Stimulated activated CD4-positive, alpha-beta T cell treated with anti-CD3 and anti-CD28 coated beads, TNF-alpha, amount 100 ng/mL, for 4 hours (primary cell): ENCODE measurements around the gene EGFR.

Experiments used
- DNase-seq, 3 experiments: peaks; one replicate each; pipeline ENCODE4 v3.0.0-alpha.2; 2020; ENCODE audit warnings: low read depth in 3 of 3

Gene EGFR

GRCh38 chr7:55061726-55062499 is 43.1 kb downstream of the EGFR start:
- DNase-seq: no peak

GRCh38 chr7:55063061-55063460 is 44.2 kb downstream of the EGFR start:
- DNase-seq: no peak

DNA sequence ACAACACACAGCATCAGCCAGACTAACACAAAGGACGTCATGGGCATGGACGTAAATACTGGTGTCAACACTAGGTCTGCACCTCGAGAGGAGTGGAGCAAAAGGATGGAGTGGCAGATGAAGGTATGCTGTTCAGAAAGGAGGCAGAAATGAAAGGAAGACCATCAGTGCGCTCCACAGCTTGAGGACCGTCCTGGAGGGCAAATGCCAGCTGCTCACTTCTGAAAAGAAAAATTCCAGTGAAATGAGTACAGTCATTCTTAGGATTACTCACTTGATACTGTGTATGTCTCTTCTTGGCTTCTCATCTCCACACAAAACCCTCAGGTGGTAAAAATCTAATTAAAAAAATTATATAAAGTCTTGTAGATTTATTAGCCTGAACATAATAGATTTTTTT is 44.8 kb downstream of the EGFR start:
- DNase-seq: no peak

- DNase-seq: no peak
These were observed 46.3 kb downstream of the EGFR start for GRCh38 chr7:55065079-55065478.

DNA sequence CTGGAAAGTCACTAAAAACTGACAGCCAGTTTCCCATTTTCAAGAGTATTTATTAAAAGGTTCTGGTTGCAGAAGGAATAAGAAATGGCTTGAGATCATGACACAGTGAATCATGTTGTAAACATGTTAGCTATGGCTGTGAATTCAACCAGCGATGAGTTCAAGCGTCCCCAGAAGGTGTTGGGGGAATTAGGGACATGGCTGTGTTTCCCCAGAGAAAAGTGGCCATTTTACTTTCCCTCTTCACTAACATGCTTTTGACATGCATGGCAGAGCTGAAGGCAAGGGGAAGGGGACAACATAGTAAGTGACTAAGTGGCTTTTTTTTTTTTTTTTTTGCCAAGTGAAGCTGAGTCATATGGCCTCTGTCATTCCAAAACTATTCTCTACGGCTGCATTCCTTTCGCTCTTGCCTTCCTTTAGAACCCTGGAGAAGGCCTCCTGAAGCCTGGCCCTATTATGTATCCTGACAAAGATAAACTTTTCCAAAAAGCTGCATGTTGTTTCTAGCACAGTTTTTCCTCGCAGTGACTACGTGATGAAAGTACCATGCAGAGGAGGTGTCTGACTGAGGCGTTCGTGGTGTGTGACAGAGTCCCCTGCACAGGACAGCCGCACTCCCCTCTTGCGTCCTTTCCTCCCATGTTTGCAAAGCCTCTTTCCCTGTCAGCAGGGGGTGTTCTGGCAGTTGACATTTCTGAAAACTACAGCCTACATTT is 46.9 kb downstream of the EGFR start:
- DNase-seq: no peak

DNA sequence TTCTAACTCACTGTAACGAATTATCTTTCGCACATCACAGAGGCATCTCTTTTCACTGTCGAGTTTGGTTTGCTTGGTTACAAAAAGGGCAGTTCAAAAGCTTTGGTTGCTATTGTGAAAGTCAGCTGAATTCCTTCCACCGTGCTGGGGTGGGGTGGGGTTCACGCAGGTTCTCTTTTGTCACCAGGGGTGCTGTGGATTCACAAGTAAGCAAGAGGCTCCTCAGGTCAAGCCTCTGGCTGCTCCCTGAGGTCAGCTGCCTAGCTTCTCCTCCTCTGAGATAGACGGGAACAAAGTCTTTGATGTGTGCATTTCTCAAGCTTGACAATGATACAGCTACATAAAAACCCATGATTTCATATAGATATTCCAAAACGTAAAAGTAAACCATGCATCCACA is 47.7 kb downstream of the EGFR start:
- DNase-seq: no peak

DNA sequence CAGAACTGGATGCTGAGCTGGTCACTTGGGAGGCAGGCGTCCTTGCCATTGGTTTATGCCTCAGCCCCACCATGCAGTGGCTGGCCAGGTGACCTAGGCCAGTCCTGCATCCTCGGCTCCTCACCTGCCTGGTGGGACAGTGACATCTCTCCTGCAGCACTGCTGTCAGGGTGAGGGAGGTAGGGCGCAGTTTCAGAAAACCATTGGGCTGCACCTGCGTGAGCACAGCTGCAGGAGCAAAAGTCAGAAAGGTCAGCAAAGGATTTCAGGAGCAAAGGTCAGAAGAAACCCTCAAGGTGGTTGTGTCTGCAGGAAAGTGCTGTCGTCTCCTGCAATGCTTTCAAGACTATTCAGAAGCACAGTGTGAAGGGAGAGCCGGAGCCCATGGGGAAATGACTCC is 48.1 kb downstream of the EGFR start:
- DNase-seq: no peak

GRCh38 chr7:55067748-55068147 is 48.9 kb downstream of the EGFR start:
- no peak for DNase-seq

DNA sequence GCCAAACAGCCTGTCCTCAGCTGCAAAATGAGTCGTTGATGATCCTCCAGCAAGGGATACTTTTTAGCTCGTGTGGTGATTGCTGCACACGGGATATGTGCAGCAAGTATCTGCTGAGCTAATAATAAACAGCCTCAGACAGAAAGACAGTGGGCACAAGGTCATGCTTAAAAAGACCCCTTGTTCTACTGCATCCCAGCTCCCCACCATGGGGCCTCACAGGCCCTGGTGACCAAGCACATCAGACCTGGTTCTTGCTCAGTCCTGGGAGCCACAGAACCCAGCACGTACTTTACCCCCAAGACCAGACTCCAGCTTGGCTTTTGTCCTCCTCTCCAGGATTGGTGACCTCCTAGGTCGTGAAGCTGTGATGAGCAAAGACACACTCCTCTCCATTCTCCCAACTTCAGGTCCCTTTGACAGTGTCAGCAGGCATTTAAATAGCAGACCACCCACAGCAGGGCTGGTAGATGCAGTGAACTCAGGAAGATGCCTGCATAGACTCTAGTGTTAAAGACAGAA is 50.5 kb downstream of the EGFR start:
- no peak for DNase-seq

- DNase-seq: no peak
These were observed 51.5 kb downstream of the EGFR start for GRCh38 chr7:55070271-55070743.

GRCh38 chr7:55070854-55071253 is 52.0 kb downstream of the EGFR start:
- no peak for DNase-seq

DNA sequence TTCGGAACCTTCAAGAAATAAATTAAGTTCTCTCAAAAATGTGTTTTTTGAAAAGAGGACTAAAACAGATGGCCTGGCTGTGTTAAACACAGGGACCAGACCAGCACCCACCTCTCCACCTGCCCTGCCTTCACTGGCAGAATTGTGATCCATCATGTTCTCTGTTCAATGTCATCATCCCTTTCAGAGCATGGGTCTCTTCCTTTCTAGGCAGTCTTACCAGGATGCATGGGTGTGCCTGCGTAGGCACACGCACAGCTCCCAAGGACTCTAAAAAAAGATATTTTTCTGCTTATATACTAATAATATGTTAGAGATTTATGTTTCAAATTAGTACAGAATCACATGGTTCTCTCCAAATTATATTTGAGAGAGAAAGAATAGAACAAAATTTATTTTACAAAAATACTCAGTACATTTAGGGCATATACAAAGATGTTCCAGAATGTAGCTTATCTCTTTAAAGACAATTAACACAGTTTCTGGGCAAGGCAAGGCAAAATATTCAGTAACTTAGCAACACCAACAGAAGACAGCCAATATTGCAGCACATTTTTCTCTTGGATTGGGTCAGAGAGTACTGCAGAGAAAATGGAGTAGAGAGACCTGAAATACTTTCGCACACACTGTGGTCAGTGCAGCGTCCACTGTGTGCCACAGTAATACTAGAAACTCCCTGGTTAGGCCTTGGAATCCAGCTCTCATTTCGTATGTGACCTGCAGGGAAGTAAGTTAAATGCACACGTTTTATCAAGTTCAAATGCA is 52.8 kb downstream of the EGFR start:
- DNase-seq: no peak

DNA sequence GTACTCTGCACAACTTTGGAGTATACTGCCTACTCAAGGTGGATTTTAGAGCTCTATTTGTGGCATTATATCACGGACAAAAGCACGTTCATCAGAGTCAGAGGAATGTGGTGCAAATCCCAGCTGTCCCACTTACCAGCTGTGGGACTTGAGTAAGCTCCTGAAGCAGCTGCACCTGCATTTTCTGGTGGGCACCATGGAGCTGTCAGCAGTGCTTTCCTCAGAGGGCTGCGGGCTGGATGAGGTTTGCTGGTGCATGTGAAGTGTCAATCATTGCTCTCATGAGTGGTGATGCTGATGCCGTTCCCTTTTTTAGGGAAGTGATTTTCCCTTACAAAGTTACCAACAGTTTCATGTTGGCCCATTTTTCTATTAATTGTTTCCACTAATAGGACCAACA is 53.4 kb downstream of the EGFR start:
- no peak for DNase-seq

- DNase-seq: no peak
These were observed 54.3 kb downstream of the EGFR start for GRCh38 chr7:55073051-55073511.

DNA sequence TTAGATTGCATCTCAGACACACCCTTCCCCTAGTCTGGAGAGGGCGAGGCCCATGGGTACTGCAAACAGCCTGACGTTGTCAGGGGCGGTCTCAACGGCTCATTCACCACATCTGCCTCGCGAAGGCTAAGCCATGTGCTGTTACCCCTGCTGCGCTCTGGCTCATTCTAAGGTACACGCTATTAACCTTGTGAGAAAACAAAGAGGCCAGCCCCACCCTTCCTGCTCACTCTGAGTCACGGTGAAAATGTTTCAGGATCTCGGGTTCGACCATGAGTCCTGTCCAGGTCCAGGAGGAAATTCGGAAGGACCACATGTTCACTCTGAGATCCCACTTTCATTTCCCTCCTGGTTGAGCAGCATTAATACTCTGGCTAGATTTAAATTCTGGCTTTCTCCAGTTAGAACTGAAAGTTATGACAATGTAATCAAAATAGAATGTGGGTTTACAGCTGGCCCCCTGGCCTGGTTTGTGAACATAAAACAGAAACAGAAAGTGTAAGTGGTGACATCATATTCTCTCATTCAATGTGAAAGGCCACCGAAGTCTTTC is 55.2 kb downstream of the EGFR start:
- DNase-seq: peak in 1 of 3 experiments; percentile 1

DNA sequence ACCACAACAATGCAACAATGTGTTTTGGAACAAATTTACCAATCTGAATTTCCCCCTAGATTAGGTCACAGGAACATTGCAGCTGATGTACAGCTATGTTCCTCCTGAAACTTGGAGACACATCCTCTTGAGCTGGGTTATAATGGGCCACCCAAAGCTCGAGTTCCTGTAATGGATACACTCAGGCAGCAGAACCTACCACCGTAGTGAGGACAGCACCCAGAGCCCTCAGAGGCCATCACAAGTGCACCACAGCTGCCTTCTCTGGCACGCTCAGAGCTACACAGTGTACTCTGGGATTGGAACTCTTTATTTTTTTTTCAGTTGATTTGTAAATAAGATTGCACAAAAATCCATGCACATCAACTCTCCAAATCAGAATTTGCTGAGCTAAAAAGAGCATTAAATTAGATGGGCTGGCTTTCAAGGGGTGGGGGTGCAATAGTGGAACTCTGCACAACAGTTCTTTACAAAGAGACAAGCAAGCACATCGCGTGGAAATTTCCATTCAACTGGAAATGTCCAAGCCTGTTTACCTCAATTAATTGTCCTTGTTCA is 56.7 kb downstream of the EGFR start:
- no peak for DNase-seq

- DNase-seq: no peak
These were observed 59.0 kb downstream of the EGFR start for GRCh38 chr7:55077561-55078410.

- no peak for DNase-seq
These were observed 59.9 kb downstream of the EGFR start for GRCh38 chr7:55078465-55079372.

GRCh38 chr7:55080000-55080623 is 61.3 kb downstream of the EGFR start:
- no peak for DNase-seq
